Muscle layer of duodenum (tissue), 2 donors: ENCODE data around the gene CELF4.

Experiments used
- H3K27ac ChIP-seq: one replicate; pipeline ENCODE4 v1.7.0; 2013; ENCODE audit warnings: mild to moderate bottlenecking, low read length
- H3K27me3 ChIP-seq: one replicate; pipeline ENCODE4 v1.7.0; 2013; ENCODE audit warnings: low read depth, mild to moderate bottlenecking, control low read depth, low read length
- H3K36me3 ChIP-seq, 2 donors: one replicate each; pipeline ENCODE4 v1.7.0; 2013; ENCODE audit warnings: low read length in 2 of 2, control low read depth in 1 of 2, mild to moderate bottlenecking in 1 of 2; ENCODE audit not compliant: insufficient read depth in 2 of 2, control insufficient read depth in 1 of 2
- H3K4me1 ChIP-seq, 2 donors: one replicate each; pipeline ENCODE4 v1.7.0; 2013; ENCODE audit warnings: low read length in 2 of 2, mild to moderate bottlenecking in 2 of 2, control low read depth in 1 of 2, moderate library complexity in 1 of 2; ENCODE audit not compliant: insufficient read depth in 2 of 2, control insufficient read depth in 1 of 2
- H3K4me3 ChIP-seq, 2 donors: one replicate each; pipeline ENCODE4 v1.7.0; 2013; ENCODE audit warnings: low read length in 2 of 2, low read depth in 1 of 2, mild to moderate bottlenecking in 1 of 2
- H3K9me3 ChIP-seq, 2 donors: one replicate each; pipeline ENCODE4 v1.7.0; 2013; ENCODE audit warnings: low read length in 2 of 2, control low read depth in 1 of 2, mild to moderate bottlenecking in 1 of 2; ENCODE audit not compliant: control insufficient read depth in 1 of 2
- donor health status: healthy.

CELF4 gene

GRCh38 chr18:37570336-37570930, 4.8 kb upstream of the CELF4 start:
- Histone ChIP-seq H3K36me3 (no peaks in the 10 kb centered on the region), H3K27ac (no peak overlapping the region), H3K4me3 (no peak overlapping the region), H3K9me3 (no peaks in the 10 kb centered on the region), H3K27me3 (peaks cover 27% of the 10 kb centered on the region), H3K4me1 (peaks cover 0 to 20% of the 10 kb centered on the region in 2 donors)

GRCh38 chr18:37568671-37569070, 3.1 kb upstream of the CELF4 start:
- Histone ChIP-seq H3K4me3 (no peak overlapping the region), H3K4me1 (peaks cover 0 to 26% of the 10 kb centered on the region in 2 donors), H3K27ac (no peak overlapping the region), H3K9me3 (no peaks in the 10 kb centered on the region), H3K27me3 (peaks cover 31% of the 10 kb centered on the region), H3K36me3 (no peaks in the 10 kb centered on the region)

- Histone ChIP-seq H3K27me3 (peaks cover 31% of the 10 kb centered on the region), H3K36me3 (no peaks in the 10 kb centered on the region), H3K4me3 (peak overlapping the region; percentile 52 to 85), H3K4me1 (peaks cover 0 to 26% of the 10 kb centered on the region in 2 donors), H3K9me3 (no peaks in the 10 kb centered on the region), H3K27ac (no peak overlapping the region)
Measured at GRCh38 chr18:37567994-37568359, 2.4 kb upstream of the CELF4 start.

GRCh38 chr18:37567061-37567993, 1.7 kb upstream of the CELF4 start:
- Histone ChIP-seq H3K4me1 (peaks cover 0 to 26% of the 10 kb centered on the region in 2 donors), H3K9me3 (no peaks in the 10 kb centered on the region), H3K4me3 (peak overlapping the region; percentile 52 to 85), H3K36me3 (no peaks in the 10 kb centered on the region), H3K27me3 (peaks cover 31% of the 10 kb centered on the region), H3K27ac (no peak overlapping the region)

- Histone ChIP-seq H3K4me1 (peaks cover 0 to 26% of the 10 kb centered on the region in 2 donors), H3K27ac (no peak overlapping the region), H3K27me3 (peaks cover 31% of the 10 kb centered on the region), H3K36me3 (no peaks in the 10 kb centered on the region), H3K9me3 (no peaks in the 10 kb centered on the region), H3K4me3 (peak overlapping the region; percentile 52 to 85)
Measured at GRCh38 chr18:37566479-37567060, 972 bp upstream of the CELF4 start.

- H3K27ac ChIP-seq, result no peak overlapping the region
- peaks cover 0 to 26% of the 10 kb centered on the region in 2 donors for H3K4me1 ChIP-seq
- H3K36me3 ChIP-seq, result no peaks in the 10 kb centered on the region
- H3K27me3 ChIP-seq, result peaks cover 31% of the 10 kb centered on the region
- peak overlapping the region in 1 of 2 donors; percentile 85 for H3K4me3 ChIP-seq
- H3K9me3 ChIP-seq, result no peaks in the 10 kb centered on the region
Measured at GRCh38 chr18:37565977-37566478, 430 bp upstream of the CELF4 start.

- H3K27me3 ChIP-seq, result peaks cover 24% of the 10 kb centered on the region
- no peaks in the 10 kb centered on the region for H3K9me3 ChIP-seq
- H3K4me3 ChIP-seq, result peak overlapping the region in 1 of 2 donors; percentile 70
- peaks cover 0 to 26% of the 10 kb centered on the region in 2 donors for H3K4me1 ChIP-seq
- no peaks in the 10 kb centered on the region for H3K36me3 ChIP-seq
- H3K27ac ChIP-seq, result no peak overlapping the region
Measured at GRCh38 chr18:37564711-37565100, 892 bp downstream of the CELF4 start.

- Histone ChIP-seq H3K4me3 (no peak overlapping the region), H3K27me3 (peaks cover 19% of the 10 kb centered on the region)
Measured at GRCh38 chr18:37563931-37564392, 1.6 kb downstream of the CELF4 start.

GRCh38 chr18:37561986-37562385, 3.6 kb downstream of the CELF4 start:
- H3K4me3 ChIP-seq, result no peak overlapping the region

More at GRCh38 chr18:37563931-37564392, 1.6 kb downstream of the CELF4 start:
- H3K27ac ChIP-seq, result no peak overlapping the region
- peaks cover 0 to 26% of the 10 kb centered on the region in 2 donors for H3K4me1 ChIP-seq
- no peaks in the 10 kb centered on the region for H3K9me3 ChIP-seq
- no peaks in the 10 kb centered on the region for H3K36me3 ChIP-seq

GRCh38 chr18:37560003-37560402, 5.6 kb downstream of the CELF4 start:
- H3K27me3 ChIP-seq, result no peaks in the 10 kb centered on the region

More at GRCh38 chr18:37561986-37562385, 3.6 kb downstream of the CELF4 start:
- Histone ChIP-seq H3K9me3 (no peaks in the 10 kb centered on the region), H3K36me3 (no peaks in the 10 kb centered on the region), H3K4me1 (peaks cover 0 to 16% of the 10 kb centered on the region in 2 donors), H3K27me3 (peaks cover 4% of the 10 kb centered on the region), H3K27ac (no peak overlapping the region)

GRCh38 chr18:37559194-37559593, 6.4 kb downstream of the CELF4 start:
- Histone ChIP-seq H3K36me3 (no peaks in the 10 kb centered on the region), H3K27me3 (no peaks in the 10 kb centered on the region), H3K4me1 (no peaks in the 10 kb centered on the region), H3K4me3 (no peak overlapping the region), H3K27ac (no peak overlapping the region), H3K9me3 (no peaks in the 10 kb centered on the region)

More at GRCh38 chr18:37560003-37560402, 5.6 kb downstream of the CELF4 start:
- Histone ChIP-seq H3K4me3 (no peak overlapping the region), H3K4me1 (peaks cover 0 to 3% of the 10 kb centered on the region in 2 donors), H3K36me3 (no peaks in the 10 kb centered on the region), H3K9me3 (no peaks in the 10 kb centered on the region), H3K27ac (no peak overlapping the region)
